HepG2 (cell line): ENCODE measurements around the gene DUS3L. TPM values are rescaled to one million over a fixed set of nuclear protein-coding genes. Genes with fewer than 3 reads are reported as not detected.
A peak's percentile ranks its signal among the peaks of the same experiment; 100 is the strongest.

Experiments used
- ARNT2 ChIP-seq: sonication (generic); formaldehyde crosslinking; IDR thresholded peaks from 2 replicates; pipeline ENCODE4 v1.8.0; 2022; ENCODE audit warnings: mild to moderate bottlenecking, low read depth, missing genetic modification reagents, moderate library complexity
- ELF4 ChIP-seq: sonication (generic); formaldehyde crosslinking; IDR thresholded peaks from 2 replicates; pipeline ENCODE4 v1.5.0; 2020; ENCODE audit warnings: missing genetic modification reagents, mild to moderate bottlenecking, moderate library complexity, borderline replicate concordance
- JARID2 ChIP-seq: sonication (generic); formaldehyde crosslinking; IDR thresholded peaks from 2 replicates; pipeline ENCODE4 v1.8.1; 2023; ENCODE audit warnings: missing genetic modification reagents, inconsistent platforms; ENCODE audit not compliant: insufficient replicate concordance
- MAZ ChIP-seq, 2 experiments: sonication (generic) in 1 of 2; formaldehyde crosslinking in 1 of 2; IDR thresholded peaks; 2 replicates each; pipeline versions ENCODE4 v1.5.0 to v1.6.1; 2012 to 2020; ENCODE audit warnings: low read depth in 2 of 2, mild to moderate bottlenecking in 2 of 2, borderline replicate concordance in 1 of 2, improper control_type of control experiment in 1 of 2, low read length in 1 of 2, missing genetic modification reagents in 1 of 2, moderate library complexity in 1 of 2
- MBNL3 ChIP-seq: fragments of 250-450 bp; sonication (Bioruptor Pico); conservative IDR thresholded peaks from 2 replicates; pipeline ENCODE4 v1.8.0; 2022; ENCODE audit warnings: mild to moderate bottlenecking, inconsistent platforms
- NR0B2 ChIP-seq: sonication (generic); formaldehyde crosslinking; IDR thresholded peaks from 2 replicates; pipeline ENCODE4 v1.4.0; 2020; ENCODE audit warnings: mild to moderate bottlenecking, missing genetic modification reagents
- NR2C2 ChIP-seq: sonication (generic); formaldehyde crosslinking; IDR thresholded peaks from 2 replicates; pipeline ENCODE4 v1.4.0; 2020; ENCODE audit warnings: missing genetic modification reagents, mild to moderate bottlenecking, moderate library complexity, borderline replicate concordance
- TBP ChIP-seq: sonication (generic); formaldehyde crosslinking; IDR thresholded peaks from 2 replicates; pipeline ENCODE4 v1.5.0; 2020; ENCODE audit warnings: missing genetic modification reagents
- TCF12 ChIP-seq, 2 experiments: fragments of 450-650 bp in 1 of 2; sonication (generic) in 1 of 2; formaldehyde crosslinking in 1 of 2; IDR thresholded peaks; 2 replicates each; pipeline versions ENCODE4 v1.6.1 to v1.8.0; 2017 to 2022; ENCODE audit warnings: antibody characterized with exemption in 1 of 2, mild to moderate bottlenecking in 1 of 2, missing genetic modification reagents in 1 of 2, moderate library complexity in 1 of 2
- ZBTB21 ChIP-seq: sonication (generic); formaldehyde crosslinking; IDR thresholded peaks from 2 replicates; pipeline ENCODE4 v1.4.0; 2020; ENCODE audit warnings: missing genetic modification reagents
- ZBTB38 ChIP-seq: sonication (generic); formaldehyde crosslinking; IDR thresholded peaks from 2 replicates; pipeline ENCODE4 v1.5.1; 2020; ENCODE audit warnings: mild to moderate bottlenecking, missing genetic modification reagents
- ZEB1 ChIP-seq: IDR thresholded peaks from 2 replicates; pipeline ENCODE4 v1.6.1; 2012; ENCODE audit warnings: mild to moderate bottlenecking, low read depth, inconsistent platforms; ENCODE audit not compliant: insufficient replicate concordance
- ZNF260 ChIP-seq: sonication (generic); formaldehyde crosslinking; IDR thresholded peaks from 2 replicates; pipeline ENCODE4 v1.4.0; 2020; ENCODE audit warnings: missing genetic modification reagents, low read depth, mild to moderate bottlenecking, borderline replicate concordance
- ZNF34 ChIP-seq: sonication (generic); formaldehyde crosslinking; IDR thresholded peaks from 2 replicates; pipeline ENCODE4 v1.4.0; 2020; ENCODE audit warnings: mild to moderate bottlenecking, missing genetic modification reagents, borderline replicate concordance
- ZNF563 ChIP-seq: sonication (generic); formaldehyde crosslinking; IDR thresholded peaks from 2 replicates; pipeline ENCODE4 v1.8.0; 2022; ENCODE audit warnings: mild to moderate bottlenecking, moderate library complexity, missing genetic modification reagents
- ZNF83 ChIP-seq: sonication (generic); formaldehyde crosslinking; IDR thresholded peaks from 2 replicates; pipeline ENCODE4 v1.4.0; 2020; ENCODE audit warnings: missing genetic modification reagents, mild to moderate bottlenecking, borderline replicate concordance
- ZSCAN21 ChIP-seq: sonication (generic); formaldehyde crosslinking; IDR thresholded peaks from 2 replicates; pipeline ENCODE4 v1.8.0; 2022; ENCODE audit warnings: mild to moderate bottlenecking, missing genetic modification reagents, moderate library complexity, borderline replicate concordance
- polyA plus RNA-seq, 8 experiments: library from polyadenylated mRNA; depleted of rRNA in 3 of 8; stranded (reverse) in 7 of 8; unstranded in 1 of 8; fragments of >200 nt; fragmentation: Illumina TruSeq in 4 of 8; extraction: Trizol in 4 of 8; gene quantifications; 2 replicates each; pipeline versions ENCODE4 v1.2.1 to v1.2.3, GENCODE V29; 2011 to 2016; ENCODE audit warnings: low read depth in 4 of 8, missing spikeins in 1 of 8, mixed read lengths in 1 of 8; ENCODE audit not compliant: insufficient read depth in 1 of 8
- total RNA-seq, 5 experiments: library from RNA; depleted of rRNA; stranded (reverse); fragments of >200 nt; fragmentation: Illumina TruSeq; extraction: Trizol; gene quantifications; 2 replicates each; pipeline ENCODE4 v1.2.3, GENCODE V29; 2016; ENCODE audit warnings: low read depth in 1 of 5
- TF ChIP-seq, protein P1 (sequence below): IDR thresholded peaks from 2 replicates; pipeline ENCODE4 v1.6.1; 2018; ENCODE audit warnings: missing genetic modification reagents, mild to moderate bottlenecking, missing compliant biosample characterization
- TF ChIP-seq, protein P2 (sequence below): IDR thresholded peaks from 2 replicates; pipeline ENCODE4 v1.6.1; 2016; ENCODE audit warnings: missing compliant biosample characterization, missing genetic modification reagents, borderline replicate concordance
- TF ChIP-seq, protein P3 (sequence below), 2 experiments: IDR thresholded peaks; 2 replicates each; pipeline ENCODE4 v1.6.1; 2011 to 2012; ENCODE audit warnings: low read length in 2 of 2, borderline replicate concordance in 1 of 2, low read depth in 1 of 2, mild to moderate bottlenecking in 1 of 2, moderate library complexity in 1 of 2

DUS3L gene
- total and polyA plus RNA-seq, 2 of the 13 experiments (the other 11 are each of a cell fraction or from before 2014, with no cell fraction given) = 13.3 to 25.1 TPM

DNA sequence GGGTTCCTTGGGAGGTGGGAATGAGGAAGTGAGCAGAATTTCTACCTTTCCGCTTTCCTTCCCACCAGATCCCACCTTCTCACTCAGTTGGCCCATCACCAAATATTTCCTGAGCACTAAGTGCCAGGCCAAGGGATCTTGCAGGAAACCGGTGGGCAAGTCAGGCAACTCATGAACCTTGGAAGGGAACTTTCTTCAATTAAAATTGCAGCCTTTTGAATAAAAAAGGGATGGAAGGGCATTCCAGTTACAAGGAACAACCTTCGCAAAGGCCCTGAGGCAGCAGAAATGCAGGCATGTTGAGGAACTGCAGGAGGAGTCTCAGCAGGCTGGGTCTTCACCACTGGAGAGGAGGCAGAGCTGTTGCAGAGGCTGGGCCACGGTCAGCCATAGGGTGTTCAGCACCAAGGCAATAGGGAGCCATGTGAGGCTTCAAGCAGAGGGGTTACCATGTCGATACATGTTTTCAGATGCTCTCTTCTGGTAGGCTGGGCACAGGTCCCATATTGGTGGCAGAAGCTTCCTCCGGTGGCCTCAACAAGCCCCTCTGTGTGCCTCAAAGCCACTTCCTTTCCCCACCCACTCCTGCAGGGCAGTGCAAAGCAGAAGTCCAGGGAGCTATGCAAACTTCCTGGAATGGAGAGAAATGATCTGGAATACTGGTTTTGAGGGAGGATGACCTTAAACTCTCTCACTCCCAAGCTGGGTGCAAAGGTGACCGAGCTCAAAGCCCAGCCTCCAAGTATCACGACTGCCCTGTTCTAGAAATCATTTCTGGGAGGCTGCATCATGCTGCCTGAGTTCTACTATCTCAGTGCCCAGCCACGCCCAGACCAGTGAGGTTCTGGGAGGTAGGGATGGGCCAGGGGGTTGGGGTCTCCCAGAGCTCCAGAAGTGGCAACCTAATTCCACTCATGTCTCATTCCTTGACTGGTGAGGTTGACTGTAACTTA is 48.4 kb upstream of the DUS3L start, which contains the start of gene FUT6 (continued):
- TF ChIP-seq MAZ (IDR thresholded peaks at IDR 0.05; ENCODE audit: borderline replicate concordance, low read depth, low read length) (no peak), MAZ (CRISPR knock-in tag; IDR thresholded peaks at IDR 0.05; ENCODE audit: low read depth) (peak; percentile 51; the same call in 1 of the 2 replicates), ZEB1 (no peak), TCF12 (IDR thresholded peaks at IDR 0.05) (no peak), TCF12 (CRISPR knock-in tag; IDR thresholded peaks at IDR 0.05) (no peak), TBP (CRISPR knock-in tag) (no peak), ZNF563 (CRISPR knock-in tag) (no peak), NR0B2 (CRISPR knock-in tag) (no peak), MBNL3 (no peak), NR2C2 (CRISPR knock-in tag) (peak; percentile 63; the same call in 1 of the 2 replicates), ARNT2 (CRISPR knock-in tag) (no peak), ZBTB38 (CRISPR knock-in tag) (peak; percentile 46; the same call in 1 of the 2 replicates), ELF4 (CRISPR knock-in tag) (peak; percentile 76; the same call in 1 of the 2 replicates), JARID2 (CRISPR knock-in tag) (peak; percentile 60), ZSCAN21 (no peak), ZNF260 (CRISPR knock-in tag) (no peak), ZNF34 (CRISPR knock-in tag) (no peak), ZBTB21 (CRISPR knock-in tag) (no peak), ZNF83 (CRISPR knock-in tag) (no peak)
- TF ChIP-seq, protein P1, sequence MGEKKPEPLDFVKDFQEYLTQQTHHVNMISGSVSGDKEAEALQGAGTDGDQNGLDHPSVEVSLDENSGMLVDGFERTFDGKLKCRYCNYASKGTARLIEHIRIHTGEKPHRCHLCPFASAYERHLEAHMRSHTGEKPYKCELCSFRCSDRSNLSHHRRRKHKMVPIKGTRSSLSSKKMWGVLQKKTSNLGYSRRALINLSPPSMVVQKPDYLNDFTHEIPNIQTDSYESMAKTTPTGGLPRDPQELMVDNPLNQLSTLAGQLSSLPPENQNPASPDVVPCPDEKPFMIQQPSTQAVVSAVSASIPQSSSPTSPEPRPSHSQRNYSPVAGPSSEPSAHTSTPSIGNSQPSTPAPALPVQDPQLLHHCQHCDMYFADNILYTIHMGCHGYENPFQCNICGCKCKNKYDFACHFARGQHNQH (CRISPR knock-in tag) = peak; percentile 71
- TF ChIP-seq, protein P2, sequence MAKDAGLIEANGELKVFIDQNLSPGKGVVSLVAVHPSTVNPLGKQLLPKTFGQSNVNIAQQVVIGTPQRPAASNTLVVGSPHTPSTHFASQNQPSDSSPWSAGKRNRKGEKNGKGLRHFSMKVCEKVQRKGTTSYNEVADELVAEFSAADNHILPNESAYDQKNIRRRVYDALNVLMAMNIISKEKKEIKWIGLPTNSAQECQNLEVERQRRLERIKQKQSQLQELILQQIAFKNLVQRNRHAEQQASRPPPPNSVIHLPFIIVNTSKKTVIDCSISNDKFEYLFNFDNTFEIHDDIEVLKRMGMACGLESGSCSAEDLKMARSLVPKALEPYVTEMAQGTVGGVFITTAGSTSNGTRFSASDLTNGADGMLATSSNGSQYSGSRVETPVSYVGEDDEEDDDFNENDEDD = 0 out of 2 replicates have a peak, but pooled peaks have one; percentile 15
- TF ChIP-seq, protein P3, sequence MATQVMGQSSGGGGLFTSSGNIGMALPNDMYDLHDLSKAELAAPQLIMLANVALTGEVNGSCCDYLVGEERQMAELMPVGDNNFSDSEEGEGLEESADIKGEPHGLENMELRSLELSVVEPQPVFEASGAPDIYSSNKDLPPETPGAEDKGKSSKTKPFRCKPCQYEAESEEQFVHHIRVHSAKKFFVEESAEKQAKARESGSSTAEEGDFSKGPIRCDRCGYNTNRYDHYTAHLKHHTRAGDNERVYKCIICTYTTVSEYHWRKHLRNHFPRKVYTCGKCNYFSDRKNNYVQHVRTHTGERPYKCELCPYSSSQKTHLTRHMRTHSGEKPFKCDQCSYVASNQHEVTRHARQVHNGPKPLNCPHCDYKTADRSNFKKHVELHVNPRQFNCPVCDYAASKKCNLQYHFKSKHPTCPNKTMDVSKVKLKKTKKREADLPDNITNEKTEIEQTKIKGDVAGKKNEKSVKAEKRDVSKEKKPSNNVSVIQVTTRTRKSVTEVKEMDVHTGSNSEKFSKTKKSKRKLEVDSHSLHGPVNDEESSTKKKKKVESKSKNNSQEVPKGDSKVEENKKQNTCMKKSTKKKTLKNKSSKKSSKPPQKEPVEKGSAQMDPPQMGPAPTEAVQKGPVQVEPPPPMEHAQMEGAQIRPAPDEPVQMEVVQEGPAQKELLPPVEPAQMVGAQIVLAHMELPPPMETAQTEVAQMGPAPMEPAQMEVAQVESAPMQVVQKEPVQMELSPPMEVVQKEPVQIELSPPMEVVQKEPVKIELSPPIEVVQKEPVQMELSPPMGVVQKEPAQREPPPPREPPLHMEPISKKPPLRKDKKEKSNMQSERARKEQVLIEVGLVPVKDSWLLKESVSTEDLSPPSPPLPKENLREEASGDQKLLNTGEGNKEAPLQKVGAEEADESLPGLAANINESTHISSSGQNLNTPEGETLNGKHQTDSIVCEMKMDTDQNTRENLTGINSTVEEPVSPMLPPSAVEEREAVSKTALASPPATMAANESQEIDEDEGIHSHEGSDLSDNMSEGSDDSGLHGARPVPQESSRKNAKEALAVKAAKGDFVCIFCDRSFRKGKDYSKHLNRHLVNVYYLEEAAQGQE (IDR thresholded peaks at IDR 0.05; ENCODE audit: borderline replicate concordance in 1 of 2, low read depth in 1 of 2, low read length in 2 of 2) = peak in 1 of 2 experiments; percentile 23; a peak in 1 of 4 replicates
